Left lung (tissue), 10 donors: ENCODE results near the gene KRCC1. TPM values are rescaled to one million over a fixed set of nuclear protein-coding genes. Genes with fewer than 3 reads are reported as not detected.

Experiments used
- ATAC-seq: fragments of 200-7000 bp; cut with Tn5 transposase; one replicate; pipeline ENCODE4 v1.9.1; 2020; ENCODE audit warnings: moderate library complexity
- DNase-seq, 4 donors: peaks; one replicate each; pipeline ENCODE4 v3.0.0-alpha.2; 2013 to 2020
- H3K27ac ChIP-seq, 2 donors: fragments of 200-600 bp; sonication (generic) in 1 of 2; one replicate each; pipeline versions ENCODE4 v1.5.0 to v1.8.0; 2020 to 2021
- H3K27me3 ChIP-seq, 2 donors: fragments of 200-600 bp; sonication (generic) in 1 of 2; one replicate each; pipeline versions ENCODE4 v1.5.0 to v1.8.0; 2020 to 2021
- H3K36me3 ChIP-seq, 2 donors: fragments of 200-600 bp; sonication (generic) in 1 of 2; one replicate each; pipeline versions ENCODE4 v1.5.0 to v1.8.0; 2020 to 2021
- H3K4me1 ChIP-seq, 2 donors: fragments of 200-600 bp; one replicate each; pipeline ENCODE4 v1.8.0; 2021
- H3K4me3 ChIP-seq, 2 donors: fragments of 200-600 bp; sonication (generic) in 1 of 2; one replicate each; pipeline versions ENCODE4 v1.5.0 to v1.8.0; 2020 to 2021; ENCODE audit warnings: mild to moderate bottlenecking in 1 of 2
- H3K9me3 ChIP-seq, 2 donors: fragments of 200-600 bp; sonication (generic) in 1 of 2; one replicate each; pipeline versions ENCODE4 v1.5.0 to v1.8.0; 2020 to 2021
- CTCF ChIP-seq, 2 donors: fragments of 200-600 bp; sonication (generic) in 1 of 2; IDR thresholded peaks; one replicate each; pipeline versions ENCODE4 v1.5.0 to v1.8.0; 2021; ENCODE audit warnings: antibody characterized with exemption in 2 of 2
- intact Hi-C, 2 donors: fragments of 100-400 bp; cut with DNase I; formaldehyde crosslinking; loops; one replicate each; pipeline versions ENCODE4 v1.11.2 to v1.14.2; 2022
- polyA plus RNA-seq, 6 donors: library from polyadenylated mRNA; unstranded; fragments of 120-200 nt; gene quantifications; one replicate each; pipeline ENCODE4 v1.2.1, GENCODE V29; 2013; ENCODE audit not compliant: insufficient read length in 6 of 6
- total RNA-seq, 2 donors: library from RNA; stranded (reverse); fragmentation: NEBNext Ultra II Directional; extraction: Animal tissue kit (Norgen Biotek cat#: 25700); gene quantifications; one replicate each; pipeline ENCODE4 v1.2.1, GENCODE V29; 2021
- donor health status: DM: no; HTN: yes; CAD: no.
- donor health status: DM: no; HTN: no; CAD: no.

Gene KRCC1
- total and polyA plus RNA-seq, 8 donors: 19.7 to 52.9 (median 49.5) TPM

DNA sequence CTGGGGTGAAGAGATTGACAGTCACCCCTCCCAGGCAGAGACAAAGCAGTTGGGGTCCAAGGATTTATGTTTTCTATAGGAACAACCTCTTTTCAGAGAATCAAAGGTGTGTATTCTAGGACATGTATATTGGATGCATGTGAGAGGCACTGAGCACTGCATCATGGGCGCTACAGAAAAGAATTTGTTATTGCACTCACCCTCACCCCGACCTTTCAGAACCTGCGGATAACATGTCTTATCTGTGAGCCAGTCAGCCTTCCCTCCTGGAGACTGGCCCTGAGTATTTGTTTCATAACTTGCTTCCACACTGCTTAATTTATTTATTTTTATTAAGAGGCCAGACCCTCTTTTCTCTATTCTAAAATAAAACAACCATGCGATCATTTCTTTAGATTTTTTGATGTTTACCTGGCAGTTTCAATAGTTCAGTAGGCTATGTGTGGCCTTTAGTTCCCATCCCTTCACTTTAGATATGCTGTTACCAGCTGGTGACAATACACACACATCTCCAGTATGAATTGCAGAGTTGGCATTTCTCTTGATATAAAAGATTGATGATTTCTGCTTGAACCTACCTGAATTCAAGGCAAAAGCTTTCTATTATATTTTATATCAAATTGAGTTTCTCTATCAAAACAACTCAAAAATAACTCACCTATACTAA is 42.4 kb upstream of the KRCC1 start:
- intact Hi-C loops: no loop called here
- TF ChIP-seq CTCF (IDR thresholded peaks at IDR 0.05): no peak
- Histone ChIP-seq H3K36me3 (no peaks in the 10 kb centered on the region), H3K27ac (no peak overlapping the region), H3K9me3 (no peaks in the 10 kb centered on the region), H3K4me1 (no peaks in the 10 kb centered on the region), H3K27me3 (no peaks in the 10 kb centered on the region), H3K4me3 (no peak overlapping the region)
- ATAC-seq: no peak
- DNase-seq: no peak

- Histone ChIP-seq H3K36me3 (no peaks in the 10 kb centered on the region), H3K4me3 (no peak overlapping the region), H3K4me1 (no peaks in the 10 kb centered on the region), H3K27ac (no peak overlapping the region), H3K27me3 (no peaks in the 10 kb centered on the region), H3K9me3 (no peaks in the 10 kb centered on the region)
- no peak for ATAC-seq
- no peak for TF ChIP-seq CTCF (IDR thresholded peaks at IDR 0.05)
- no peak for DNase-seq
- intact Hi-C loops: no loop called here
These were observed 41.6 kb upstream of the KRCC1 start for GRCh38 chr2:88097192-88097591.

DNA sequence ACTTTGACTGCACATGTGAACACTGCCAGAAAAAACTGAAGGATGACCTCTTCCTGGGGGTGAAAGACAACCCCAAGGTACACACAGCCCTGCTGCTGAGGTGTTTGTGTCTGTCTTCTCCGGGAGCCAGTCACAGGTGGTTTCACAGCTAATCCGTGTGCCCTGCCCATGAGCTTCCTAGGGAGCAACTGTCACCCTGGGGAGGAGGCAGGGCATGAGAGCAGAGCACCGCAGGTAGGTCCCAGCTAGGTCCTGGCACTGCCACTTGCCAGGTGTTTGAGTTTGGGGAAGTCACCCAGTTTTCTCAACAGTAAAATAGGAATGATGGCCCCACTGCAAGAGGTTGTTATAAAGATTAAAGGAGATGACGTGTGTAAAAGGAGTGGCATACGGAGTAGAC is 41.1 kb upstream of the KRCC1 start:
- Histone ChIP-seq H3K27ac (no peak overlapping the region), H3K9me3 (no peaks in the 10 kb centered on the region), H3K36me3 (no peaks in the 10 kb centered on the region), H3K4me3 (no peak overlapping the region), H3K27me3 (no peaks in the 10 kb centered on the region), H3K4me1 (no peaks in the 10 kb centered on the region)
- ATAC-seq (no peak), DNase-seq (no peak)
- intact Hi-C loops: no loop called here
- TF ChIP-seq CTCF (IDR thresholded peaks at IDR 0.05): no peak

- Histone ChIP-seq H3K27ac (no peak overlapping the region), H3K36me3 (no peaks in the 10 kb centered on the region), H3K27me3 (no peaks in the 10 kb centered on the region), H3K4me3 (no peak overlapping the region), H3K4me1 (no peaks in the 10 kb centered on the region), H3K9me3 (no peaks in the 10 kb centered on the region)
- TF ChIP-seq CTCF (IDR thresholded peaks at IDR 0.05): no peak
- ATAC-seq (no peak), DNase-seq (no peak)
- intact Hi-C loops: no loop called here
These were observed 39.4 kb upstream of the KRCC1 start for GRCh38 chr2:88095022-88095421.

DNA sequence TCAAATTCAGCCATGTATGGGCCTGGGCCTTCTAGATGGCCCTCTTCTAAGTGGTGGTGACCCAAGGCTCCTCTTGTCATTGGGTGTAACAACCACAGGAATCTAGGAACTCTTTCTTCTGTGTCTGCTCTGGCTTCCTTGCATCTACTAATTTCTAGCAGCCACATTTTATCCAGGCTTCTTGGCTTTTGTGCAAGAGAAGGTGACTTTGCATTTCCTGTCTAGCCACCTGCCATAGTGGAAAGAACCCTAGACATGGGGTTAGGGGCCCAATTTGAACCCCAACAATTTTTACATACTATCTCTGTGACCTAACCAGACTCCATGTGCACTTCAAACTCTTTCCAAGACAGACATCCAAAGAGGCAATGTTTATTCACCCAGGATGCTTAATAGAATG is 37.2 kb upstream of the KRCC1 start:
- ATAC-seq (no peak), DNase-seq (no peak)
- Histone ChIP-seq H3K9me3 (no peaks in the 10 kb centered on the region), H3K4me1 (no peaks in the 10 kb centered on the region), H3K27ac (no peak overlapping the region), H3K36me3 (no peaks in the 10 kb centered on the region), H3K4me3 (no peak overlapping the region), H3K27me3 (no peaks in the 10 kb centered on the region)
- intact Hi-C loops: no loop called here
- no peak for TF ChIP-seq CTCF (IDR thresholded peaks at IDR 0.05)
